Endothelial cell (in vitro differentiated cells): Measurements from ENCODE around the gene IQCE. TPM values are rescaled to one million over a fixed set of nuclear protein-coding genes. Genes with fewer than 3 reads are reported as not detected.

Source experiments
- DNase-seq: peaks from one replicate; pipeline ENCODE4 v3.0.0; 2021; ENCODE audit warnings: low spot score
- H3K27ac Mint-ChIP-seq: one replicate; pipeline ENCODE4 v1.8.0; 2021; ENCODE audit warnings: mixed read lengths, inconsistent platforms; ENCODE audit not compliant: unreplicated experiment
- H3K27me3 Mint-ChIP-seq: one replicate; pipeline ENCODE4 v1.8.0; 2021; ENCODE audit warnings: mild to moderate bottlenecking, moderate library complexity, mixed read lengths, inconsistent platforms; ENCODE audit not compliant: unreplicated experiment
- H3K36me3 Mint-ChIP-seq: one replicate; pipeline ENCODE4 v1.8.0; 2021; ENCODE audit warnings: mild to moderate bottlenecking, low read depth, mixed read lengths, inconsistent platforms; ENCODE audit not compliant: unreplicated experiment
- H3K4me1 Mint-ChIP-seq: one replicate; pipeline ENCODE4 v1.8.0; 2021; ENCODE audit warnings: mild to moderate bottlenecking, mixed read lengths, inconsistent platforms; ENCODE audit not compliant: unreplicated experiment
- H3K4me3 Mint-ChIP-seq: one replicate; pipeline ENCODE4 v1.8.0; 2021; ENCODE audit warnings: mild to moderate bottlenecking, mixed read lengths, inconsistent platforms; ENCODE audit not compliant: unreplicated experiment
- H3K9me3 Mint-ChIP-seq: one replicate; pipeline ENCODE4 v1.8.0; 2021; ENCODE audit warnings: mixed read lengths, inconsistent platforms; ENCODE audit not compliant: unreplicated experiment
- CTCF ChIP-seq: fragments of 200-600 bp; sonication (generic); IDR thresholded peaks from one replicate; pipeline ENCODE4 v1.5.0; 2021; ENCODE audit warnings: antibody characterized with exemption; ENCODE audit not compliant: unreplicated experiment
- total RNA-seq: library from RNA; stranded (reverse); fragmentation: NEBNext Ultra II Directional; extraction: Animal tissue kit (Norgen Biotek cat#: 25700); gene quantifications from one replicate; pipeline ENCODE4 v1.2.1, GENCODE V29; 2021; ENCODE audit not compliant: unreplicated experiment

IQCE gene
- total RNA-seq, 1 donor from 2014 or later = 9.6 TPM

DNA sequence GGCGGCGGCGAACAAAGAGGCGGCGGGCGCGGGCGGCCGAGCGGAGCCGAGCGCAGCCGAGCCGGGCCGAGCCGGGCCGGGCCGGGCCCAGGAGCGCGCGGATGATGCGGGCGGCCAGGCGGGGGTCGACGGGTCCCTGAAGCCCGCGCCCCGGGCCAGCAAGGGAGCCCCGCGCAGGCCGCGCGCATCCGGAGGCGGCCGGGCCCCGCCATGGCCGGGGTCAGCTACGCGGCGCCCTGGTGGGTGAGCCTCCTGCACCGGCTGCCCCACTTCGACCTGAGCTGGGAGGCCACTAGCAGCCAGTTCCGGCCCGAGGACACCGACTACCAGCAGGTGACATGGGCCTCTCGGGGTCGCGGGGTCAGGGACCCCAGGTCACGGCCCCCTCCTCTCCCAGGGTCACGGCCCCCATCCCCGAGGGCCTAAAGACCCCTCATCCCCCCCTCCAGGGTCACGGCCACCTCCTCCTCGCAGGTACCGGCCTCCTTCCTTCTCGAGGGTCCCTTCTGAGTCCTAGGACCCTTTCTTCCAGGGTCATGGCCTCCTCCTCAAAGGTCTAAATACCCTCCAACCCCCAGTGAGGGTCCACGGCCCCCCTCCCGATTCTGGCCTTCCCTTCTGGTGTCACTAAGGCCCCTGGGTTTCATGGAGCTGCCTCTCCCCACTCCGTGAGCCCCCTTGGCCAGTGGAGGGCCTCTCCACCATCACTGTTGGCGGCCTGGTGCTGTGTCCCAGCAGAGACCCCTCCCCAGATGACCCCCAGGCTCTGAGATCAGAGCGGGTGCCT lies 73.4 kb downstream of the IQCE start, which contains the start of gene TTYH3:
TTYH3 (plus strand) TSS at position 41 of the 787 bp plus-strand sequence; CDS start at position 211, 170 bp downstream.
- peak within 1 kb of the TSS; percentile 95 for H3K4me3 Mint-ChIP-seq
- no peak for DNase-seq
- no peaks in the 10 kb centered on the region for H3K9me3 Mint-ChIP-seq
- H3K27ac Mint-ChIP-seq = peak within 1 kb of the TSS; percentile 91
- peaks cover 11% of the 10 kb centered on the region for H3K27me3 Mint-ChIP-seq
- TF ChIP-seq CTCF = no peak
- peaks cover 15% of the 10 kb centered on the region for H3K4me1 Mint-ChIP-seq
- H3K36me3 Mint-ChIP-seq = peaks cover 8% of the 10 kb centered on the region

DNA sequence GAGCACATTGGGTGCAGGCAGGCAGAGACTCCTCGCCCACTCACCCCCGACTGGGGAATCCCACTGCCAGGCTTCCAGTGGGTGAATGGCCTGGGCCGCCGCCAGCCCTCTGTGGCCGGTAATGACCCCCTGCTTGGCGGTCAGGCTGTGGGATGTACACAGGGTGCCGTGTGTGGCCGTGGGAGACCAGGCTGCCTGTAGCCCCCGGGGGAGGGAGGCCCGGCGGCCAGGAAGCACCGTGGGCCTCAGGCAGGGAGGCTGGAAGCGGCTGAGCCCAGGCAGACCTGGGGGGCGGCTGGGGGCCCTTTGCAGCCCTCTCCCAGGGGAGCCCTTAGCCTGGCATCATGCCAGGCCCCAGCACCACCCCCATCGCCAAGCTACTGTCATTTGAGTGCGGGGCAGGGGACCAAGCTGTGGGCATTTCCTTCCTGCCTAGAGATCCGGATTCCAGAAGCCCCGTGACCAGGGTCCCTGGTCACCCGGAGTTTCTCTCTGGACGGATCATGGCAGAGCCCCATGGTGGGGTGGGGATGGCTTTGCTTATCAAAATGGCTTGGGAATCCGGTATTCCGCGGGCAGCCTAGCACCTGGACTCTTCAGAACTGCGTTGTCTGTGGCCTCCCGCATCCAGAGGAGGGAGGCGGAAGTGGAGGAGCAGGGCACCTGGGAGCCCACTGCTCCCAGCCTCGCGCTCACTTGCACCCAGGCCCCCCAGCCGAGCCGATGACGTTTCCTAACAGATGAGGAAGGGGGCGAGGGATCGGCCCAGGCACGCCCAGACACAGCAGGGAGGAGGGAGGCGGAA lies 74.2 kb downstream of the IQCE start:
- H3K4me1 Mint-ChIP-seq = peaks cover 15% of the 10 kb centered on the region
- no peak for TF ChIP-seq CTCF
- DNase-seq = peak; percentile 46
- H3K27me3 Mint-ChIP-seq = peaks cover 11% of the 10 kb centered on the region
- H3K4me3 Mint-ChIP-seq = peak overlapping the region; percentile 95
- H3K27ac Mint-ChIP-seq = peak overlapping the region; percentile 91
- peaks cover 8% of the 10 kb centered on the region for H3K36me3 Mint-ChIP-seq
- no peaks in the 10 kb centered on the region for H3K9me3 Mint-ChIP-seq

DNA sequence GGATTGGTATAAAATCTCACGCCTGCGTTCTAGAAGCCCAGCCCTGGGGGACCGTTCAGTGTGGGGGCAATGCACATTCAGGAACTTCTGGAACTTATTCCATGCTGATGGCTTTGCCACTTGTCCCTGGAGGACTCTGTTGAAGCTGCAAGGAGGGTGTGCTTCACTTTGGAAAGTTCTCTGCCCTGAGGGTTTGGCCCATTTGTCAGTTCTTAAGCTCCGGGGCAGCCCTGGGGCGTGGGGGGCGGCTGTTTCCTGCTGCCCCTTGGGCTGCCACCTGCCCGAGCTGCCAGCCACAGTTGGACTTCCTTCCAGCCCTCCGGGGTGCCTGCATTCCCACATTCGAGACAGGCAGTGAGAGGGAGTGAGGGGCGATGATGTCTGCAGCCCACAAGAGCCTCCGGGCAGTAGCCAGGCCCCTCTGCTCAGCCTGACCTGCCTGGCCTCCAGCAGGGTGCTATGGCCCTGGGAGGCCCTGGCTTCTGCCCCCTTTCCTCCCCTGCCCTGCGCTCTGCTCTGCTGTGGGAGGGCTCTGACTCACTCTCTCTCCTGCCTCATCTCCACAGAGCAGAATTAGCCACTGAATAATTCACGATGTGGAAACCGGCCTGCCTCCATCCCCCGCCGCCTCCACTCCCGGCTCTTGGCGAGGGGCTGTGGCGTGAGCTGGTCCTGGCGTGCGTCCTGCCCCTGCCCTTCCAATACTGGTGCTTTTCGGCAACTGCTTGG lies 74.9 kb downstream of the IQCE start:
- Mint-ChIP-seq H3K4me3 (peak overlapping the region; percentile 91), H3K4me1 (peaks cover 15% of the 10 kb centered on the region), H3K27me3 (peaks cover 11% of the 10 kb centered on the region), H3K9me3 (no peaks in the 10 kb centered on the region), H3K27ac (peak overlapping the region; percentile 84), H3K36me3 (peaks cover 8% of the 10 kb centered on the region)
- DNase-seq = no peak
- no peak for TF ChIP-seq CTCF

DNA sequence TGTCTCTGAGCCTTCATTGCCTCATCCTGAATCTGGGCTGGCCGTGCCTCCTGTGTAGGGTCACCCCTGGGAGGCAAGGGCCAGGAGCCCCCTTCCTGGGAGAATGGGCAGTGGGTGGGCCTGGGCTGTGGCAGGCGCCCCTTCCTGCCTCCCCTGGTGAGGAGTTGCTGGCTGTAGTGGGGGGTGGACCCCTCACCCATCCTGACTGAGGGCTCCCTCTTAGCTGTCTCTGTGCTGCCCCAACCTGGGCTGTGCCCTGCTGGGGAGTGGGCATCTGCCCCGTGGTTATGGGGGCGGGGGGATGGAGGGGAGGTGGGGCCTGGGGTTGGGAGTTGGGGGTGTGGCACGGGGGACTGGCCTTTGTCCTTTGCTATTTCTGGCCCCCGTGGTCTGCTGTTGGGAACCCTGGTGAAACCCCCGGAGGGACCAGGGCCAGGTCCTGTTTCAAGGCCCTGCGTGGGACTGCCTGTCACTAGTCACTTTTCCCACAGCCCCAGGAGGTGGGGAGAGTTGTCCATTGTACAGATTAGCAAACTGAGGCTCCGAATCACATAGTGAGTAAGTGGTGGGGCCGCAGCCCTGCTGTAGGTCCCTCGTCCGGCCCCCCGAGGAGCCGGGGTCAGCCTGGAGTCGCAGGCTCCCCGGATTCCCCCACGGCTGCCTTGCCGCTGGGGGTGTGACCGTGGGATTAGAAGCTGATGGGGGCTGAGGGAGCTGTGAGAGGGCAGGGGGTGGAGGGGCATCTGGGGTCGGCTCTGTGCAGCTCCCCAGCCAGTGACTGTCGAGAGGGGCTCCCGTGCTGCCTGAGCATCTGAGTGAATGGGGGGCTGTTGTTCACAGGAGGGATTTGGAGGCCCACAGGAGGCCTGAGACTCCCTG lies 75.7 kb downstream of the IQCE start:
- Mint-ChIP-seq H3K4me3 (peak overlapping the region; percentile 91), H3K27ac (no peak overlapping the region), H3K27me3 (peaks cover 13% of the 10 kb centered on the region), H3K36me3 (peaks cover 8% of the 10 kb centered on the region), H3K9me3 (no peaks in the 10 kb centered on the region), H3K4me1 (peaks cover 15% of the 10 kb centered on the region)
- DNase-seq = no peak
- no peak for TF ChIP-seq CTCF
